Testis (tissue), 3 donors: ENCODE measurements around the gene DCAF12. TPM values are rescaled to one million over a fixed set of nuclear protein-coding genes. Genes with fewer than 3 reads are reported as not detected.
A peak's percentile ranks its signal among the peaks of the same experiment; 100 is the strongest.

Source experiments
- DNase-seq: peaks from one replicate; pipeline ENCODE4 v3.0.0-alpha.2; 2019
- H3K27ac ChIP-seq, 2 donors: fragments of 200-600 bp; sonication (generic); one replicate each; pipeline ENCODE4 v1.5.1; 2019
- H3K27me3 ChIP-seq: fragments of 200-600 bp; sonication (generic); one replicate; pipeline ENCODE4 v1.5.1; 2019
- H3K36me3 ChIP-seq: fragments of 200-600 bp; sonication (generic); one replicate; pipeline ENCODE4 v1.5.1; 2017; ENCODE audit warnings: low read depth; ENCODE audit errors: missing control alignments
- H3K4me1 ChIP-seq: fragments of 200-600 bp; sonication (generic); one replicate; pipeline ENCODE4 v1.5.1; 2019
- H3K4me3 ChIP-seq, 2 donors: fragments of 200-600 bp; sonication (generic); one replicate each; pipeline ENCODE4 v1.5.1; 2017 to 2019
- H3K9me3 ChIP-seq: fragments of 200-600 bp; sonication (generic); one replicate; pipeline ENCODE4 v1.5.1; 2017
- POLR2A ChIP-seq: fragments of 450-650 bp; IDR thresholded peaks from one replicate; pipeline ENCODE4 v1.6.1; 2017; ENCODE audit warnings: antibody characterized with exemption, mild to moderate bottlenecking, moderate library complexity
- WGBS, 2 donors: methylation state at CpG; one replicate each; pipeline ENCODE4 v1.1.5; 2018; 5-methylcytosine and 5-hydroxymethylcytosine counted together
- intact Hi-C: fragments of 100-400 bp; cut with DNase I; formaldehyde crosslinking; loops from one replicate; pipeline ENCODE4 v1.15.1; 2023; ENCODE audit warnings: low total_unique reads
- polyA plus RNA-seq: library from polyadenylated mRNA; stranded (reverse); fragments of 350-450 nt; fragmentation: Illumina TruSeq; extraction: RNeasy Lipid Tissue Mini Kit (QIAGEN cat#74804); gene quantifications from one replicate; pipeline ENCODE4 v1.2.3, GENCODE V29; 2014; ENCODE audit warnings: low read depth, low replicate concordance; ENCODE audit not compliant: insufficient read depth
- total RNA-seq, 2 donors: library from RNA; depleted of rRNA; stranded (reverse); fragments of >200 nt; gene quantifications; one replicate each; pipeline ENCODE4 v1.2.3, GENCODE V29; 2016
- TF ChIP-seq, protein P1 (sequence below), 3 experiments: fragments of 450-650 bp in 2 of 3; fragments of 200-600 bp in 1 of 3; sonication (generic) in 1 of 3; IDR thresholded peaks; one replicate each; pipeline ENCODE4 v1.5.1; 2016 to 2019; ENCODE audit warnings: antibody characterized with exemption in 3 of 3, mild to moderate bottlenecking in 2 of 3, moderate library complexity in 1 of 3

DCAF12 gene
- total and polyA plus RNA-seq, 3 donors from 2014 or later: 99.3 to 169 (median 120) TPM

DNA sequence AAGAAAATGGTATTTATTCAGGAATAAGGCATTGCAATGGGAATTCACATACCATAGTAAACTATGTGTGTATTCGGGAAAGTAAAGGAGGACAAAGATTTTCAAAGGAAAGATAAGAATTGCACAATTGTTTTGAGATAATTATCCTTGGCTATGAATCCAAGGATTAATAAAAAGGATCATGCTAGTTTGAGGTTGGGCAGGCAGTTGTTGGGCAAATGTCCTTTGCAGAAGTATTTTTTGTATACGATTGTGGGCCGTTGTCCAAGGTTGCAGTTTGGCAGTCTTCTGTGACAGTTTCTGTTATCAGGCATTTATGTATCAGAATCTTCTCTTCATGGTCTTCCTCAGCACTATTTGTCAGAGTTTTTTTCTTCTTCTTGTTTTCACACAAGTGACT lies 67.2 kb downstream of the DCAF12 start:
- 36 to 38% methylated on average over 3 of the region's 3 CpGs for WGBS, 2 donors
- intact Hi-C loops: no loop called here
- no peak overlapping the region for H3K27ac ChIP-seq

GRCh38 chr9:34049630-34050384 lies 76.7 kb downstream of the DCAF12 start:
- Histone ChIP-seq H3K9me3 (no peaks in the 10 kb centered on the region), H3K4me3 (peak overlapping the region; percentile 89 to 95), H3K27ac (peak overlapping the region; percentile 97), H3K27me3 (no peaks in the 10 kb centered on the region), H3K4me1 (peaks cover 20% of the 10 kb centered on the region), H3K36me3 (no peaks in the 10 kb centered on the region)
- 6 to 10% methylated on average over 18 of the region's 18 CpGs for WGBS, 2 donors
- peak; percentile 44 for DNase-seq
- TF ChIP-seq, protein P1, sequence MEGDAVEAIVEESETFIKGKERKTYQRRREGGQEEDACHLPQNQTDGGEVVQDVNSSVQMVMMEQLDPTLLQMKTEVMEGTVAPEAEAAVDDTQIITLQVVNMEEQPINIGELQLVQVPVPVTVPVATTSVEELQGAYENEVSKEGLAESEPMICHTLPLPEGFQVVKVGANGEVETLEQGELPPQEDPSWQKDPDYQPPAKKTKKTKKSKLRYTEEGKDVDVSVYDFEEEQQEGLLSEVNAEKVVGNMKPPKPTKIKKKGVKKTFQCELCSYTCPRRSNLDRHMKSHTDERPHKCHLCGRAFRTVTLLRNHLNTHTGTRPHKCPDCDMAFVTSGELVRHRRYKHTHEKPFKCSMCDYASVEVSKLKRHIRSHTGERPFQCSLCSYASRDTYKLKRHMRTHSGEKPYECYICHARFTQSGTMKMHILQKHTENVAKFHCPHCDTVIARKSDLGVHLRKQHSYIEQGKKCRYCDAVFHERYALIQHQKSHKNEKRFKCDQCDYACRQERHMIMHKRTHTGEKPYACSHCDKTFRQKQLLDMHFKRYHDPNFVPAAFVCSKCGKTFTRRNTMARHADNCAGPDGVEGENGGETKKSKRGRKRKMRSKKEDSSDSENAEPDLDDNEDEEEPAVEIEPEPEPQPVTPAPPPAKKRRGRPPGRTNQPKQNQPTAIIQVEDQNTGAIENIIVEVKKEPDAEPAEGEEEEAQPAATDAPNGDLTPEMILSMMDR (IDR thresholded peaks at IDR 0.05): no peak
- no peak for TF ChIP-seq POLR2A
- intact Hi-C loops: no loop called here

More for the DNA sequence above, 67.2 kb downstream of the DCAF12 start:
- Histone ChIP-seq H3K36me3 (no peaks in the 10 kb centered on the region), H3K9me3 (no peaks in the 10 kb centered on the region), H3K4me3 (no peak overlapping the region), H3K4me1 (no peaks in the 10 kb centered on the region), H3K27me3 (no peaks in the 10 kb centered on the region)
- peak; percentile 56 for DNase-seq
- TF ChIP-seq, protein P1 (IDR thresholded peaks at IDR 0.05): no peak
- no peak for TF ChIP-seq POLR2A

- H3K36me3 ChIP-seq: no peaks in the 10 kb centered on the region
- H3K9me3 ChIP-seq: no peaks in the 10 kb centered on the region
- H3K27me3 ChIP-seq: no peaks in the 10 kb centered on the region
- intact Hi-C loops: no loop called here
- peak; percentile 99 for DNase-seq
- peaks cover 20% of the 10 kb centered on the region for H3K4me1 ChIP-seq
- peak within 1 kb of the TSS; percentile 89 to 95 for H3K4me3 ChIP-seq
- WGBS, 2 donors: 0% methylated on average over 43 to 70 of the region's 70 CpGs
- peak within 1 kb of the TSS; percentile 97 for H3K27ac ChIP-seq
- TF ChIP-seq, protein P1 (IDR thresholded peaks at IDR 0.05): peak in 2 of 3 experiments; percentile 2 to 12
- peak; percentile 61 for TF ChIP-seq POLR2A
These were observed 77.5 kb downstream of the DCAF12 start, which contains the start of gene UBAP2 for GRCh38 chr9:34048727-34049629. UBAP2 (minus strand) TSS chr9:34048887; CDS start chr9:34017148, 31,739 bp downstream.

GRCh38 chr9:34047864-34048726 lies 78.4 kb downstream of the DCAF12 start:
- TF ChIP-seq, protein P1 (IDR thresholded peaks at IDR 0.05): no peak
- no peak for TF ChIP-seq POLR2A
- DNase-seq: peak; percentile 46
- Histone ChIP-seq H3K27ac (peak overlapping the region; percentile 97), H3K9me3 (no peaks in the 10 kb centered on the region), H3K36me3 (no peaks in the 10 kb centered on the region), H3K27me3 (no peaks in the 10 kb centered on the region), H3K4me1 (peaks cover 20% of the 10 kb centered on the region), H3K4me3 (peak overlapping the region; percentile 89 to 95)
- intact Hi-C loops: no loop called here
- 1 to 2% methylated on average over 29 of the region's 29 CpGs for WGBS, 2 donors
